ENCODE measurements around the gene C1orf198.

The C1orf198 gene

DNA sequence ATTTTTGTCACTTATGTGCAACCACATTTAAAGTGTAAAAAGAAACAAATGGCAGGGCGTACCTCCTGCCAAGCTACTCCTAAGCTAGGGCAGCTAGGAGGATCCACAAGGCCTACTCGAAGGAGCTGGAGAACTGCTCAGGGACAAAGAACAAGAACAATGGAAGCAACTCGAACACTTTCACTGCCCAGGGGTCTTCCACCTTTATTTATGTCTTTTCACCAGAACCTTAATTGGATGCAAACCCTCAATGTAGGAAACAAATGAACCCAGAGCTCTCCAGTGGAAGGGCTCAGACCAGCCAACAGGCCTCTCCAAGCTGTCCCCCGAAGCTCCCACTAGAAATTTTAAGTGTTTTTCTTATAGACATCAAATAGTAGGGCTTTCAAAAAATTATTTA, 39.9 kb downstream of the C1orf198 start:
- no peak for DNase-seq

DNA sequence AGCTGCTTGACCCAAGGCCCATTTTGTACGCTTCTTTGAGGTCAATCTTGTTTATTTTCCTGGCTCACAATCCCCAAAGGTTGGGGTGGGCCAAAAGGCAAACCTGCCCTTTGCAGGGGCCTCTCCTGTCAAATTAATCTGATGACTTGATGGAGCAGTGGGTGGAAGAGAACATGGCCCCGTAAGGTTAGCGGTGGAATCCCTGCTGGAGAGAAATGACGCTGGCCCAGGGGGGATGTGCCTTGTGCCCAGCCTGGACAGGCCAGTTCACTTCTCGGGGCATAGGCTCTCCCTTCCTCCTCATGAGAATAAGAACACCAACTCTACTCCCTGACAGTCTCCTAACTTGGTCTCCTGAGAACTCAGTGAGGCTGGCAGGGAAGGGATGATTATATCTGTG, 40.5 kb downstream of the C1orf198 start:
- DNase-seq: no peak

DNA sequence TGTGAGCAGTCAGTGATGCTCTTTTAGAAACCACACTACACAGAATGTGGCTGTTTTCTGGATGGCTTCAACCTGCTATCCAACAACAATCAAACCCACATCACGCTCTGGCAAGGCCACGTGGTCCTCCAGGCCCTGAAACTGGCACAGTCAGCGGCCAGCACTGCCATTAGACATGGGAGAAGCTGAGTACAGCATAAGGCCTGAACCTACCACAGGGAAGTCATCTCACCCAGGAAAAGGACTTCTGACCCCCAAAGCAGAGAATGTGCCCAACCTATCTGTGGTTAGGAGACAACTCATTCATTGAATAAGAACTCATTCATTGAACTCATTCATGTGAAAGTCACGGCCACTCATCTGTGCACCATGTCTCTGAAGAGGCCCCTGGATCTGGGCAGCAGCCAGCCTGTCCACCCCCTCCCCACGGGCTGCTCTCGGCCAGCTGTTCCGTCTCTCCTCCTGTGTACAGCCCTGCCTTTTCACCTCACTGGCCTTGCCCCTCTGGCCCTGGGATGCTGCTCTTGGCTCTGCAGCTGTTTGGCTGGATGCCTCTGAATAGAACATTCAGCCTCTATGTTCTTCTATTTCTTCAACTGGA, 41.1 kb downstream of the C1orf198 start:
- peak; percentile 52 for DNase-seq

DNA sequence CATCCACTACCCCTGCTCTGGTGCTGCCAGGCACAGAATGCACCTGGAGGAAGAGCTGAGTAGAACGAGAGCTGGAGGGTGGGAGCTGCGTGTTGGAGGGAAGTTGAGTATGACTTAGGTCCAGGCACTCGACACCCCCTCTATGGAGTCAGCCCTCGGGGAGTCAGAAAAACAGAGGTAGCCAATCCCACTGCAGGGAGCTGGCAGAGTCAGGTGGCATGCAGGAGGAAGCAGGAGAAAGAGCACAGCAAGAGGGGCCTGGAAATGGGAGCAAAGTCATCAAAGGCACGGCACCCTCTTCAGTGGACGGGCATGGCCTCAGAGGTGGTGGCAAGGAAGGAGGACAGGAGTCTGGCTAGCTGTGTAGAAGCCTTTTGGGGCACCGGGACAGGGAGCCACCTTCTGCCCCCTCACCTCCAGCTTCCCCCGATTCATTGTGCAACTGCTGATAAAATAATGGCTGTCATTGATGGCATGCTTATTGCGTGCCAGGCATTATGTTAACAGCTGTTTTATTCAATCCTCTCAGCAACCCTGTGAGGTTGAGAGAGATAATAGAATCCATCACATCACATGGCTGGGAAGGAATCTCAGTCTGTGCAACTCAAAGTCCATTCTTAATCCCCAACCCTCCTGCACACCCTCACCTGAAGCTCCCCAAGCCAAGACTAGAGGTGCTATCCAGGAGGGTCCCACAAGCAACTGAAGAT, 42.0 kb downstream of the C1orf198 start:
- DNase-seq: no peak

DNA sequence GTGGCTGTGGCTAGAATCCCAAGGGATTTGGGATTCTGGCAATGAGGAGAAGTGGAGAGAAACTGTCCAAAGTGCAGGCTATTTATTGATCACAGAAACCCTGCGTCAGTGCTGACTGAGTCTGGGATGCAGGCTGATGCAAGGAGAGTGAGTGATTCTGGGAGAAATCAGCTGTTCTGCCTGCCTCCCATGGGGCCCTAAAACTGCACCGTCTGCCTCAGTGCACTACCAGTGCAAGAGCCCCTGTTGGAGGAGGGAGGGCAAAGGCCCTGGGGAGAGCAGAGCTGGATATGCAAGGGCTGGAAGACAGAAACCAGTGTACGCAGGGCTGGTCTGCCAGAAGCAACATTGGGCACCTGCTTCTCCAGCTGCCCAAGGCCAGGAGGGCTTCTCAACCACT, 42.6 kb downstream of the C1orf198 start:
- no peak for DNase-seq

DNA sequence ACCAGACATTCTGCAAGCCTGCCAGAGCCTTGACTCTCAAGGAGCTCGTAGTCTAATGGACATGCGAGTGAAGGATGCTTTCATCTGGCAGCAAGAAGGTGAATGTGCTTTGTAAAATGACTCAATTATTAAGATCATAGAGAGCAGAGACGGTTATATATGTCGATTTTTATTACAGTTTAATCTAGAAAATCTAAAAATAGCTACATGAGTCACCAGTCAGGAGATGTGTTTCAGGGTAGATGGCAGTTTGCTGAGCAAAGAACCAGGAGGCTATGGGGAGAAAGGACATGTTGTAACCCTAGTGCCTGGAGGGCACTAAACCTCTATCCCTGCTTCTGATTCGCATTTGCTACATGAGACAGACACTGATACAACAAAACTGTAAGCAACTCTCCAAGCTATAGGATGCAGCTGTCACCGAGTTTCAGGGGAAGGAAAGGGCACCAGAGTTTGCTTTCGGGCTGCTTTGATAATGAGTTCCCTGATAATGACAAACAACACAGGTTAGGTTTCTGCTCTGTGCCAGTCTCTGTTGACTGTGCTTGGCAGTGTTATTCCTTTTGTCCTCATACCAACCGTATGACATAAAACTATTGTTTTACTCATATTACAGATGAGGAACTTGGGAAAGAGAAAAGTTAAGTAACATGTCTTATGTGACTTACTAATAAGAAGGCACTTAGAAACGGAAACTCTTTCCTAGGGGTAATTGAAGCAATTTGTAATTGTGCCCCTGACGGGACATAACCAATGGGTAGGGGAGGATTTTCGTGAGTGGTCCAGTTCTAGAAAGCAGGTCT, 43.2 kb downstream of the C1orf198 start:
- no peak for DNase-seq

DNA sequence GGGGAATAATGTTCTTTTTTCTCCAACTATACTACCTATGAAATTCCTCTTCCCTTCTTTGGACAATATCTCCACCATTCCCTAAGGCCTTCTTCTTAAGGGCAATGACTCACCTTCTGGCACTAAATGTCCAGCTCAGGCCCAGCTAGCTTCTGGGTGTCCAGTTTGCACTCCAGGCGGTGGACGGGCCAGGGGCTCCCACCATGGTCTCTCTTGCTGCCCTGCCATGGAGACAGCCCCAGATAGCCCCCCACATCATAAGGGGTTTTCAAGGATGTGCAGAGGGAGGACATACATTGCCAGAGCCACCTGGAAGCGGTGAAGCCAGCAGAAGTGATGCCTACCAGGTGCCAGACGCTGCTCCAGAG, 43.8 kb downstream of the C1orf198 start:
- no peak for DNase-seq

DNA sequence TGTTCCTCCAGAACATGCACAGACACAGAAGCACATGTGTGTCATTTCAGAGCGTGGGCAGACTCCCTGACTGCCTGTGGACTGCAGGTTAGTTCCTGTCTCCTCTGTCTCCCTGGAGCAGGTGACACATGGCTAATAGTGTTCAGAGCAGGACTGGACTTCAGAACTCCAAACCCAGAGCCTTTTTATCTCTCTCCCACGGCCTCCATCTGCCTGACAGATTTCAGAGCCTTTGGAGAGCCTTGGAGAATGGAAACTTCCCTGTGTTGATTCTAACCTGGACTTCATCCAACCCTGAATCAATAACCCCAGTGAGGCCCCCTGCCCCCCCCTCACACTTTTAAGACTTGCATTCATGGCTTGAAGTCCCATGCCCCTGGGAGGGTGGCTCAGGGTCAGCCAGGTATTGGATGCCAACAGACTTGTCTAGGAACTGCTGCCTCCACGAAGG, 44.4 kb downstream of the C1orf198 start:
- DNase-seq: no peak

DNA sequence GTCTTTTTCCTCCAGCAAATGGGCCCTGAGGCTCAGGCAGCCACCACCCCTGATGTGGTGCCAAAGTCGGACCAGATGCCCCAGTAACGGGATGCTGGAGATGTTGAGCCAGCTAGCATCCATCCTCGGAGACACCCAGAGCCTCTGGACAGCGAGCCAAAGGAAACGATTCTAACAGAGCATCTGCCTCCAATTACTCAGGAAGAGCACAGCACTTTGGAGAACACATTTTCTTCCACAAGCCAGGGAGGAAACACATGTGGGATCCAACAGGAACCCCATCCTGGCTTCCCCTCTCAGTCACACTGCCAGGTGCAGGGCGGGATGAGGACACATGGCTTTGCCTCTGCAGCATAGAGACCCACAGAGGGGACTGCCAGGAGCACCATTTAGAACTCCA, 44.9 kb downstream of the C1orf198 start:
- DNase-seq: no peak

DNA sequence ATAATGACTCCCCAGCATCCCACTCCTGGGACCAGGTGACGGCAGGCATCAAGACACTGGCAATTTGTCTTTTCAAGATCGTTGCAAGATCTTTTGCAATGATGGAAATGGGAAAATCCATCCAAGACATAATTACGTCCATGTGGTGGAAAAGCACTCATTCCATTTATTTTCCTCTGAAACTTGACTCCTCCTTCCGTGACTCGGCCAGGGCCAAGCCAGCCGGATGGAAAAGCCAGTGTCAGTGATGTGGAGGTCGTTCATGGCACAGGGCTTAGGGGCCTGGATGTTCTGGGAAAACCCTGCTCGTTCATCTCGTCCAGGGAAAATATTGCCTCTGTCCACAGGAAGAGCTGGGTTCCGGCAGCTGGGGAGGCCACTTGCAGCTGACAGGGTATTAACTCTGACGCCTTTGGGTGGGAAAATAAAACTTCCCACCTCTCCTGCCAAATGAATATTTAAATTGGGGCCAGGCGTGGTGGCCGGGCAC, 46.2 kb downstream of the C1orf198 start:
- no peak for DNase-seq

DNA sequence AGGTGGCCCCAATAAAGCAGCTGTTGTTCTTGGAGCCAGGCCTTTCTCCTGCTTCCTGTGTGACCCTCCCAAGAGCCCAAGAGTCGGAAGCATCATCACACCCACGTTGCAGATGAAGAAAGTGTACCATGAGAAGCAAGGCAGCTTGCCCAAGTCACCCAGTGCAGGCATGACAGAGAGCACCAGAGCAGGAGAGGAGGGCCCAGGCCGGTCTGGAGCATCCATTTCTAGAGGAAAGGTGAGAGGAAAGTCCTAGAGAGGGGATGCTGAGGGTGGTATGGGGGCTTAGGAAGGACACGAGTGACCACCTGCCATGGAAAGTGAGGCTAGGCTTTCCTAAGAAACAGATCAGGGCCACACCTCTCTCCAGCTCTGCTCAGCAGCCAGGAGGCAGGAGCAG, 47.0 kb downstream of the C1orf198 start:
- DNase-seq: no peak

DNA sequence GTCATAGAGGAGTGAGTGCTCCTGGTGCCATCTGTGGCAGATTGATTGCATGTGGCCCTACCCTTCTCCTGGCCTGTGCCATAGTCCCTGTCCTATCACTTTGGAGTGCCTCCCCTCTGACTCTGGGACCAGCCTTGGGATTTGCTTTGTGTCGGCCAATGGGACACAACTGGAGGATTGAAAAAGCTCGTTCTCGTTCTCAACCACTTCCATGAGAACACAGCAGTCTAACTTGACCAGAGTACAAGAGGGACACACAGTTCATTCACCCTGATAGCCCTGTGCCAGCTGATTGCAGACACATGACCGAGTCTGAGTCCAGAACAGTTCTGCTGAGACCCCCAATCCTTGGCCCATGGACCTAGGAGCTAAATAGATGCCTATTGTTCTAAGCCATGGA, 47.8 kb downstream of the C1orf198 start:
- DNase-seq: no peak

DNA sequence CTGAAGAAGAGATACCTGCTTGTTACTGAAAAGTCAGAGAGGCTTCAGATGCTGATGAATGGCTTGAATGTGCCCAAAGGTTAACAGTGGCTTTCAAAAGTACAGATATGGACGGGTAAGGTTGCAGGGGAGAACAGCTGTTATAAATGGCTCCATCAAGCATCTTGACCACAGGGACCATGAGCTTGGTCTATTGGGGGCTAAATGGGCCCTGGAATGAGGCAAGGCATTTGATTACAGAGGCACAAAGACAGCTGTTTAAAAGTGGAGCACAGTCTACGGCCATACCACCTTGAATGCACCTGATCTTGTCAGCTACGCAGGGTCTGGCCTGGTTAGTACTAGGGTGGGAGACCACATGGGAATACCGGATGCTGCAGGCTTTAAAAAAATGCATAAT, 48.3 kb downstream of the C1orf198 start:
- no peak for DNase-seq

DNA sequence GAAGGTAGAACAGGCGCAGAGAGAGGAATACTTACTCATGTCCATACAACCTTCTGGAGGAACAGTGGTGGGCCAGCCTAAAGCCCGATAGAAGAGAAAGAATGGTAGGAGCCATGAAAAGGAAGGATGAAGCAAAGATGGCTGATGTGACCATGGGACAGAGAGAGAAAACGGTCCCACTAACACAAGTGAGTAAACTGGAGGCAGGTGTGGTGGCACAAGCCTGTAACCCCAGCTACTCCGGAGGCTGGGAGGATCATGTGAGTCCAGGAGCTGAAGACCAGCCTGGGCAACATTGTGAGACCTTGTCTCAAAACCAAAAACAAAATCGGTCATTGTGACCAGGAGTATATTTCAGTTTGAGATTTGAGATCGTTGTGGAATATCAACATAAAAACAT, 49.4 kb downstream of the C1orf198 start:
- DNase-seq: no peak

DNA sequence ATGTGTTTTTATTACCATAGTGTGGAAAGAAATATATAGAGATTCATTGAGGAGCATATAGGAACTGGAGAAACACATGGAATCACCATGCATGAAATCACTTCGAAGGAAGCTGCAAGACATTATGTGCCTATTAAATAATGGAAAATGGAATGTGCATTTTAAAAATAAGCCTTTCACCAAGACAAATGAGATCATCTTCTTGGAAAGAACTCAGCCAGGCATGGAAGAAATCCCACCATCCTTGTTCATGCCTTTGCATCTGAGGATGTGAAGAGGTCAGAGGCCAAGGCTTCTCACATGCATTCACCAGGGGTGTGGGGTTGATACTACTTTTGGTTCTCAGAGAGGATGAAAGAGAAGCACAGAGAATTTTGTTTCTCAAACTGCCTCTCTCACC, 50.0 kb downstream of the C1orf198 start:
- no peak for DNase-seq

DNA sequence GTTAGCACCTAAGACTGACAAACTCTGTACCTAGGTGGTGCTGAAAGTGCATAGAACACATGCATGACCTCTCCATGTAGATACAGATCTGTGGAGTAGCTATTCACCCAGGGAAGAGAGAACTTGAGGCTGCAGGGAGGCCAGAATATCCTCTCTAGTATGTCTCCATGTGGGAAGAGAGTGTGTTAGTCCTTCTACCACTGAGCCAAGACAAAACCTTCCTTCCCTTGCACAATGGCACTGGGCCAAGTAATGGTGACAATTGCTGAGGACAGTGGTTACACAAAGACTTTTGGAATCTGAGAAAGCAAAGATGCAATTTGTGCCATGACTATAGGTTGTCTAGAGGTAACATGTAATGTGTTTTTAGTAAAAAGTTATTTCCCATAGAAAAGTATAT, 52.3 kb downstream of the C1orf198 start:
- no peak for DNase-seq

DNA sequence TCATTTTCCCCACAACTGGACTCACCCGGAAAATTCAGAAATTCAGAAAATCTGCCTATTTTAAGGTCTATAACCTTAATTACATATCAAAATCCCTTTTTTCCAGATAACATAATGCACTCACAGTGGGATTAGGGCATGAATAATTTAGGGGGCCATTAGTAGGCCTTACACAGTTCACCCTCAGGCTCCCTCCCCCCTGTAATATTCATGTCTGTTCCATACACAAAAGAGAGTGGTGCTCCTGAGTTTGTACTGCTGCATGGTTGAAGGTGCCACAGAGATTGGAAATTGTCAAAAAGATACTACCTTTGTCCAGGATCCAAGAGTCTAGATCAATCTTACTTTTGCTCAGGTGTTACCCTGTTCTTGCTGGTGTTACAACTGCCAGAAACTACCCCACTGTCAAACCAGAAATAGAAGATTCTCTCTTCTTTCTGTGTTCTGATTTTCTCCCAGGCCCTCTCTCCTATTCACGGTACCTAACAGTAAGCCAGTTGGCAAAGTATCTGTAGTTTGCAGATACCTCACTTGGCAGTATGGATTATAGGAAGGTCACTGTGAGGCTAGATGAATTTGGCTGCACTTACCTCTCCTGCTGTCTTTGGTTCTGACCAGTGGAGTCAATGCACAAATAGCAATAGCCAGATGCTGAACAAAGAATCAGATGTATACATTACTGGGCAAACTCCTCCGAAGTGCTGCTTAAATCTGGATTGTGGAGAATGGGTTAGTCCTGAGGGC, 53.2 kb downstream of the C1orf198 start:
- no peak for DNase-seq

DNA sequence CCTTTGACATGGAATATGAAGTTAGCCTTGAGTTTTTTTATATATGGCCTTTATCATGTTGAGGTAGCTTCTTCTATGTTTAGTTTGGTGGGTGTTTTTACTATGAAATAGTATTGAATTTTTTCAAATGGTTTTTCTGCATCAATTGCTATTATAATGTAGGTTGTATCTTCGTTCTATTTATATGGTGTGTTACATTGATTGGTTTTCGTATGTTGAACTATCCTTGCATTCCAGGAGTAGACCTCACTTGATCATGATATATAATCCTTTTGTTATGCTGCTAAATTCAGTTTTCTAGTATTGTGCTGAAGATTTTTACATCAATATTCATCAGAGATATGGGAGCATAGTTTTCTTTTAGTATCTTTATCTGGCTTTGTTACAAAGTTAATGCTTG, 55.8 kb downstream of the C1orf198 start:
- no peak for DNase-seq

DNA sequence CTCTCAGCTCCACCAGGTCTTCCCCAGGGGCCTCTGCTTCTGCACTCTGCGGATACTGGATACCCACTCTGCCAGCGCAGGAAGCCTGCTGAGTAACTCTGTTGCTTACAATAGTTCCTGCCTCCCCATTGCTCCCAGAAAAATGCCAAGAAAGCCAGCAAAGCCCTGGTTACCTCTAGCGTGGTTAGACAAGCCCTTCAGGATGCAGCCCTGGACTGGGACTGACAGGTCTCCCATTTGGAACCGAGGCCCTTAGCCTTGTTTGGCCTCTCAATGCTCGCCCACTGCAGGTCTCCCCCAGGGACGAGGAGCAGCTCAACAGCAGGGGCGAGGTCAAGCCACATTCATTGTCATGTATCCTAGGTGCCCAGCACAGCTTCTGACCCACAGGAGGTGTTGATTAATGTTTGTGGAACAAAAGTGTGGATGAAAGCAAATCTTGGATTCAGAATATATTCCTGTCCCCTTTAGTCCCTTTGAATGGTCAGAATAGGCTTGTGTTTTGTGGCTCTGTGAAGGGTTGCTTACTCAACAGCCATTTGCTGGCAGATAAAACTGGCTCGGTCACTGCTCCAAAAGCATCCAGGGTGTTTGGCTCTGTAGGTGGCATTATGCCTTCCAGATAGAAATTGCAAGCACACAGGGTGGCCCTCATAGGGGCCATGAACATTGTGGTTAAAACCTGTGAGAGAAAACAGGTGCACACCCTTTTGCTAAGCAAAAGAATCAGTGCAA, 58.9 kb downstream of the C1orf198 start:
- DNase-seq: no peak

DNA sequence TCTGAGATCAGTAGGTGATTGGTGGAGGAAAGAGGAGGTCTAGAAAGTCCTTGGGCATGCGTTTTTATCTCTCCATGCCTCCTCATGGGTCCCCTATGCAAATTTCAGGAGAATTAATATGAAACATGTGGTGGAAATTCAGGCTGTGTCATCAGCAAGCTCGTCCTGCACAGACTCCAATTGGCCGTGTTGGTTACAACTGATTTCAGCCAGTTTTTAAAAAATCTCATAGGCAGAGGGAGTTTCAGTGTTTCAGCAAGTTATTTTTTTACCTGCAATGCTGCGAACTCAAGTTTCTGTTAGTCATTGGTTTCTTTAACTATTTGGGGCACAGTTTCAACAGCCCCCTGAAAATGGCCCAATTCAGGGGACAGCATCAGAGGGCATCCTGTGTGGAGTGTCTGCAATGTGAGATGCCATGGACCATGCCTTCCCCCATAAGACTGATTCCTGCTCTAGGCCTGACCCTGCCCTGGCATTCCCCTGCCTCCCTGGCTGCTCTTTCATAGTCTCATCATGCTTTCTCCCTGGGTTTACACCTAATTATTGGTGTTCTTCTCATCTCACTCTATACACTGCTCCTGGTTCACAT, 59.9 kb downstream of the C1orf198 start:
- DNase-seq: no peak

DNA sequence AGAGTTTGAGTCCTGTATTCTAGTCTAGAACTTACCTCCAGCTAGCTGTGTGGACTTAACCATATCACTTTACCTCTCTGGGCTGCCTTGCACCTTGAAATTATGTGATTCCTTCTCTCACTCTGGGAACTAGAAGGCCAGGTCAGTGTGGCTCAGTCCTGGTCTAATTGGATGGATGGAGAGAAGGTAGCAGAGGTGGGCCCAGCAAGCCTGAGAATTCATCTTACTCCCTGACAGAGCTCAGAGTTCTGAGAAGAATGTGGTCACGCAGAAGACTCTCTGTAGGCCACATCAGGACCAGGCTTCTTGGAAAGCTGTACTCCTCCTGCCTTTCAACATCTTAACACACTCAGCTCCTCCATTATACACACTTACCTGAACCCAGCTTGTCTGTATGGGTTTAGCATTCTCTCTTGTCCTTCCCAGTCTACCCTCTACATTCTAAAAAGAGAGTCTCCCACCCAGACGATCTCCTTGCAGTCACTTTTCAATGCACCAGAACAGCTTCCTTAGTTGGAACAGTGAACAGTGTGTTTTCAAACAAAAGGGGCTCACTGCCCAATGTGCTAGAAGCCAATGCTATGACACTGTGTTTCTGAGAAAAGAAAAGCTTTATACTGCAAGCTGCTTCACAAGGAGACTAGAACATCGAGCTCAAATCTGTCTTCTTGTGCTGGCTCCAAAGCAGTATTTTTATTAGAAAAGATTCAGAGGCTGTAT, 60.6 kb downstream of the C1orf198 start:
- DNase-seq: no peak
